GM13976 (cell line): ENCODE measurements around the gene ATP6V0E2.

Experiments
- DNase-seq: peaks from one replicate; pipeline ENCODE4 v3.0.0; 2012; ENCODE audit warnings: low spot score
- CTCF ChIP-seq: IDR thresholded peaks from 2 replicates; pipeline ENCODE4 v1.5.1; 2012; ENCODE audit warnings: borderline replicate concordance, mild to moderate bottlenecking; ENCODE audit not compliant: insufficient read depth; ENCODE audit errors: extremely low read depth, missing control alignments, control extremely low read depth
- in situ Hi-C: fragments of 300-500 bp; cut with MboI; formaldehyde crosslinking; loops from one replicate; pipeline ENCODE4 v1.12.0; 2022; ENCODE audit warnings: low sequenced_read_pairs, mixed read lengths, inconsistent platforms; ENCODE audit not compliant: unreplicated experiment

ATP6V0E2 gene

GRCh38 chr7:149871576-149871975, 2.2 kb upstream of the ATP6V0E2 start:
- TF ChIP-seq CTCF: no peak
- DNase-seq: no peak
- in situ Hi-C loops: no loop called here

- TF ChIP-seq CTCF: peak; percentile 14
- in situ Hi-C loops: no loop called here
- DNase-seq: peak; percentile 69
Measured at GRCh38 chr7:149872419-149873073, 1.2 kb upstream of the ATP6V0E2 start.

GRCh38 chr7:149873970-149874643, 338 bp downstream of the ATP6V0E2 start:
- in situ Hi-C loops: no loop called here
- no peak for DNase-seq

DNA sequence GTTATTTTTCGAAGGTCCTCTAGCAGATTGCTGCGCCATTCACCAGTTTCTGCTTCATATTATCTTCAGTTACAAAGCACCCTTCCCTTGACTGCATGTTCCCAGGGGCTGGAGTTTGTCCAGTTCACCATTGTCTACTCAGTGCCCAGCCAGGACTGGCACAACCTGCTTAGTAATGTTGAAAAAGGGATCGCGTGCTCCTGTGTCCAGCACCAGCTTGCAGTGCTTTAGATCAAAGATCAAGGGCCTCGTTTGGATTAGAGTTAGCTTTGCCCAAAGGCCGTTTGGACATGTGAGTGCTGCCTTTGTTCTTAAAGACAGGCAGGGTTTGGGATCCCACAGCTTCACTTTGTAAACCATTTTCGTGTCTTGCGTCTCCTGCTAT, 867 bp downstream of the ATP6V0E2 start:
- no peak for DNase-seq
- TF ChIP-seq CTCF: no peak
- in situ Hi-C loops: no loop called here

More at GRCh38 chr7:149873970-149874643, 338 bp downstream of the ATP6V0E2 start:
- TF ChIP-seq CTCF: no peak

DNA sequence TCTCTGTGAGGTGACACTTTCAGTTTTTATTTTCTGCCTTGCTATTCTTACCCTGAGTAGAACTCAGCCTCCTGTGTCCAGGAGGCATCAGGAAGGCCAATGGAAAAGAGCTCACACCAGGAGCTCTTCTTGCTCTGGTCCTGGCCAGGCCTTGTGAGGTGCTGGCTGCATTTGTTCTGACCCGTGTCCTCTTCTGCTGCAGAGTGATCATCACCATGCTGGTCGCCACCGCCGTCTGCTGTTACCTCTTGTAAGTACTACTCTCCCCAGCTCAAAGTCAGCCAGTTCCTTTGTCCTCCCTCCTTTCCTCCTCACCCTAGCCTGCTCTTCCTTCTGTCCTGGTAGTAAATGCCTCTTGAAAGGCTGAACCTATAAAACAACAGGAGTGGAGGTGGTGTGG, 1.6 kb downstream of the ATP6V0E2 start:
- in situ Hi-C loops: no loop called here
- TF ChIP-seq CTCF: no peak
- DNase-seq: no peak

- no peak for TF ChIP-seq CTCF
- in situ Hi-C loops: no loop called here
- DNase-seq: no peak
Measured at GRCh38 chr7:149877890-149878522, 4.2 kb downstream of the ATP6V0E2 start.
